PC-9 (cell line): ENCODE results near the gene CCL22. TPM values are rescaled to one million over a fixed set of nuclear protein-coding genes. Genes with fewer than 3 reads are reported as not detected.
"Not testable (repeated sequence)": the region's sequence is repeated elsewhere in the genome, so short reads cannot be mapped to it uniquely, and the experiment has no call there.

Experiments
- BruUV-seq: library from RNA; stranded (reverse); fragments of 400-500 nt; replicated peaks from 2 replicates; lab custom pipeline; 2021; lab: Mats Ljungman, UMichigan
- CTCF ChIA-PET: fragments of 300-600 bp; sonication (Branson Sonifier 250); formaldehyde crosslinking; loops from one replicate; lab custom pipeline; 2022; ENCODE audit warnings: antibody characterized with exemption; lab: Charles Lee
- POLR2A ChIA-PET: fragments of 300-600 bp; sonication (Branson Sonifier 250); formaldehyde crosslinking; loops from one replicate; lab custom pipeline; 2022; ENCODE audit warnings: antibody characterized with exemption; ENCODE audit not compliant: unreplicated experiment; lab: Charles Lee
- DNase-seq, 2 experiments: peaks; one replicate each; pipeline versions ENCODE4 v3.0.0 to v3.0.0-alpha.2; 2015 to 2022; ENCODE audit warnings: mixed read lengths in 1 of 2
- H2AFZ ChIP-seq: fragments of 200-600 bp; sonication (generic); 2 replicates; pipeline ENCODE4 v1.8.1; 2017; ENCODE audit warnings: antibody characterized with exemption
- H3F3A ChIP-seq: fragments of 200-600 bp; sonication (generic); 2 replicates; pipeline ENCODE4 v1.8.1; 2017; ENCODE audit warnings: antibody characterized with exemption, mild to moderate bottlenecking, low read depth; ENCODE audit not compliant: insufficient read depth
- H3K27ac ChIP-seq: fragments of 200-600 bp; sonication (generic); 2 replicates; pipeline ENCODE4 v1.6.1; 2016; ENCODE audit warnings: mixed run types
- H3K27me3 ChIP-seq: fragments of 200-600 bp; sonication (generic); 2 replicates; pipeline ENCODE4 v1.6.1; 2016; ENCODE audit warnings: low read depth, mixed run types; ENCODE audit not compliant: insufficient read depth
- H3K36me3 ChIP-seq: fragments of 200-600 bp; sonication (generic); 2 replicates; pipeline ENCODE4 v1.6.1; 2016; ENCODE audit warnings: low read depth, mixed run types
- H3K4me1 ChIP-seq: fragments of 200-600 bp; sonication (generic); replicated peaks from 2 replicates; pipeline ENCODE4 v1.6.1; 2016; ENCODE audit warnings: mixed run types; ENCODE audit not compliant: insufficient read depth
- H3K4me2 ChIP-seq: fragments of 200-600 bp; sonication (generic); 2 replicates; pipeline ENCODE4 v1.6.1; 2017; ENCODE audit warnings: mixed run types
- H3K4me3 ChIP-seq: fragments of 200-600 bp; sonication (generic); 2 replicates; pipeline ENCODE4 v1.6.1; 2016; ENCODE audit warnings: mixed run types
- H3K79me2 ChIP-seq: fragments of 200-600 bp; sonication (generic); 2 replicates; pipeline ENCODE4 v1.6.1; 2017; ENCODE audit warnings: low read depth, mixed run types
- H3K9me2 ChIP-seq: fragments of 200-600 bp; sonication (generic); 2 replicates; pipeline ENCODE4 v1.8.1; 2017; ENCODE audit warnings: mild to moderate bottlenecking; ENCODE audit not compliant: insufficient read depth
- H3K9me3 ChIP-seq: fragments of 200-600 bp; sonication (generic); 2 replicates; pipeline ENCODE4 v1.8.1; 2016; ENCODE audit warnings: low read depth; ENCODE audit not compliant: insufficient read depth
- H4K20me1 ChIP-seq: fragments of 200-600 bp; sonication (generic); 2 replicates; pipeline ENCODE4 v1.8.1; 2017; ENCODE audit not compliant: insufficient read depth
- CTCF ChIP-seq: fragments of 200-600 bp; sonication (generic); conservative IDR thresholded peaks from 2 replicates; pipeline ENCODE4 v1.6.1; 2017; ENCODE audit warnings: mixed run types, antibody characterized with exemption, mild to moderate bottlenecking, moderate library complexity
- EZH2 ChIP-seq: fragments of 200-600 bp; sonication (generic); IDR thresholded peaks from 2 replicates; pipeline ENCODE4 v1.8.0; 2017; ENCODE audit warnings: antibody characterized with exemption, low read depth
- intact Hi-C: fragments of 100-400 bp; cut with micrococcal nuclease; formaldehyde crosslinking; loops from one replicate; pipeline ENCODE4 v1.10.0; 2022; ENCODE audit not compliant: unreplicated experiment
- total RNA-seq: library from RNA; stranded (reverse); gene quantifications from 2 replicates; pipeline ENCODE4 v1.2.3, GENCODE V29; 2021

The CCL22 gene
- total RNA-seq, 1 experiment from 2014 or later, result 0.24 TPM

GRCh38 chr16:57373117-57373947 lies 14.7 kb downstream of the CCL22 start:
- POLR2A ChIA-PET, result interaction anchor here (0.7 kb wide), 1 partner anchor 150 kb away, joined by 4 read pairs; no protein-coding TSS in a partner anchor
- Histone ChIP-seq H4K20me1 (no peaks in the 10 kb centered on the region), H3K4me3 (no peak overlapping the region), H3K9me3 (no peaks in the 10 kb centered on the region), H3F3A (peaks cover 18% of the 10 kb centered on the region), H2AFZ (no peak overlapping the region), H3K27ac (no peak overlapping the region), H3K4me1 (peaks cover 18% of the 10 kb centered on the region), H3K9me2 (no peaks in the 10 kb centered on the region), H3K27me3 (no peaks in the 10 kb centered on the region), H3K79me2 (no peaks in the 10 kb centered on the region), H3K4me2 (no peak overlapping the region), H3K36me3 (no peaks in the 10 kb centered on the region)
- CTCF ChIA-PET, result no interaction called here
- intact Hi-C loops, result no loop called here
- no TSS peak for BruUV-seq
- TF ChIP-seq CTCF (no peak), EZH2 (no peak)
- no peak for DNase-seq

- H3K9me2 ChIP-seq, result no peaks in the 10 kb centered on the region
- no peaks in the 10 kb centered on the region for H3K9me3 ChIP-seq
- H4K20me1 ChIP-seq, result no peaks in the 10 kb centered on the region
- intact Hi-C loops, result no loop called here
- CTCF ChIA-PET, result no interaction called here
- peaks cover 25% of the 10 kb centered on the region for H3K4me1 ChIP-seq
- peaks cover 26% of the 10 kb centered on the region for H3F3A ChIP-seq
- H2AFZ ChIP-seq, result no peak overlapping the region
- TF ChIP-seq CTCF (no peak), EZH2 (no peak)
- no peak overlapping the region for H3K4me2 ChIP-seq
- no peaks in the 10 kb centered on the region for H3K79me2 ChIP-seq
- DNase-seq, result no peak
- H3K27me3 ChIP-seq, result no peaks in the 10 kb centered on the region
- no peak overlapping the region for H3K27ac ChIP-seq
- H3K36me3 ChIP-seq, result no peaks in the 10 kb centered on the region
- H3K4me3 ChIP-seq, result no peak overlapping the region
- BruUV-seq, result no TSS peak
- POLR2A ChIA-PET, result no interaction called here
Observed at GRCh38 chr16:57374067-57374534, 15.5 kb downstream of the CCL22 start.

- BruUV-seq, H3K4me3 ChIP-seq, POLR2A ChIA-PET, H4K20me1 ChIP-seq, H3K27ac ChIP-seq, H3K9me2 ChIP-seq, H2AFZ ChIP-seq, H3K27me3 ChIP-seq, H3K36me3 ChIP-seq, H3K79me2 ChIP-seq, H3K9me3 ChIP-seq, DNase-seq, intact Hi-C loops, H3K4me2 ChIP-seq, CTCF ChIA-PET: not testable (repeated sequence)
- peaks cover 35% of the 10 kb centered on the region for H3F3A ChIP-seq
- H3K4me1 ChIP-seq, result peaks cover 28% of the 10 kb centered on the region
Observed at GRCh38 chr16:57374925-57375465, 16.4 kb downstream of the CCL22 start.
